Gastroesophageal sphincter (tissue), 4 donors: ENCODE data around the gene IRX2. TPM values are rescaled to one million over a fixed set of nuclear protein-coding genes. Genes with fewer than 3 reads are reported as not detected.

Source experiments
- ATAC-seq: fragments of 150-250 bp; one replicate; pipeline ENCODE4 v1.9.1; 2016; ENCODE audit warnings: mild to moderate bottlenecking, moderate library complexity
- H3K27ac ChIP-seq, 4 donors: fragments of 200-600 bp; sonication (generic) in 3 of 4; 1 replicate in 3 of 4; 2 replicates in 1 of 4; pipeline ENCODE4 v1.5.1; 2016 to 2019
- H3K27me3 ChIP-seq: fragments of 200-600 bp; sonication (generic); one replicate; pipeline ENCODE4 v1.5.1; 2019
- H3K36me3 ChIP-seq, 2 donors: fragments of 200-600 bp; sonication (generic); one replicate each; pipeline ENCODE4 v1.5.1; 2019; ENCODE audit warnings: control low read depth in 1 of 2
- H3K4me1 ChIP-seq, 3 donors: fragments of 200-600 bp; sonication (generic); 1 replicate in 2 of 3; 2 replicates in 1 of 3; pipeline ENCODE4 v1.5.1; 2016 to 2019; ENCODE audit warnings: control low read depth in 2 of 3
- H3K4me3 ChIP-seq, 2 donors: fragments of 200-600 bp; sonication (generic); one replicate each; pipeline ENCODE4 v1.5.1; 2019; ENCODE audit warnings: mild to moderate bottlenecking in 1 of 2, moderate library complexity in 1 of 2
- H3K9me3 ChIP-seq, 3 donors: fragments of 200-600 bp; sonication (generic); one replicate each; pipeline ENCODE4 v1.5.1; 2017 to 2019; ENCODE audit warnings: control low read depth in 2 of 3
- EP300 ChIP-seq: sonication (generic); formaldehyde crosslinking; IDR thresholded peaks from one replicate; pipeline ENCODE4 v1.6.1; 2017; ENCODE audit warnings: antibody characterized with exemption, mild to moderate bottlenecking
- POLR2A ChIP-seq, 2 donors: fragments of 450-650 bp; IDR thresholded peaks; one replicate each; pipeline ENCODE4 v1.6.1; 2017; ENCODE audit warnings: antibody characterized with exemption in 2 of 2, mild to moderate bottlenecking in 2 of 2, moderate library complexity in 1 of 2
- POLR2AphosphoS5 ChIP-seq: sonication (generic); formaldehyde crosslinking; IDR thresholded peaks from one replicate; pipeline ENCODE4 v1.6.1; 2017; ENCODE audit warnings: antibody characterized with exemption
- WGBS, 2 donors: methylation state at CpG; one replicate each; pipeline ENCODE4 v1.1.5; 2018; ENCODE audit warnings: low coverage in 1 of 2; 5-methylcytosine and 5-hydroxymethylcytosine counted together
- total RNA-seq, 4 donors: library from RNA; depleted of rRNA; stranded (reverse); fragments of >200 nt; gene quantifications; one replicate each; pipeline ENCODE4 v1.1.0, GENCODE V29; 2016
- TF ChIP-seq, protein P1 (sequence below), 4 experiments: fragments of 200-600 bp in 2 of 4; fragments of 450-650 bp in 2 of 4; sonication (generic) in 1 of 4; IDR thresholded peaks; one replicate each; pipeline ENCODE4 v1.5.1; 2017 to 2019; ENCODE audit warnings: antibody characterized with exemption in 4 of 4, mild to moderate bottlenecking in 2 of 4, moderate library complexity in 2 of 4

IRX2 gene
- total RNA-seq, 4 donors from 2014 or later: 0.81 to 2.6 (median 1.2) TPM; not detected in 1

DNA sequence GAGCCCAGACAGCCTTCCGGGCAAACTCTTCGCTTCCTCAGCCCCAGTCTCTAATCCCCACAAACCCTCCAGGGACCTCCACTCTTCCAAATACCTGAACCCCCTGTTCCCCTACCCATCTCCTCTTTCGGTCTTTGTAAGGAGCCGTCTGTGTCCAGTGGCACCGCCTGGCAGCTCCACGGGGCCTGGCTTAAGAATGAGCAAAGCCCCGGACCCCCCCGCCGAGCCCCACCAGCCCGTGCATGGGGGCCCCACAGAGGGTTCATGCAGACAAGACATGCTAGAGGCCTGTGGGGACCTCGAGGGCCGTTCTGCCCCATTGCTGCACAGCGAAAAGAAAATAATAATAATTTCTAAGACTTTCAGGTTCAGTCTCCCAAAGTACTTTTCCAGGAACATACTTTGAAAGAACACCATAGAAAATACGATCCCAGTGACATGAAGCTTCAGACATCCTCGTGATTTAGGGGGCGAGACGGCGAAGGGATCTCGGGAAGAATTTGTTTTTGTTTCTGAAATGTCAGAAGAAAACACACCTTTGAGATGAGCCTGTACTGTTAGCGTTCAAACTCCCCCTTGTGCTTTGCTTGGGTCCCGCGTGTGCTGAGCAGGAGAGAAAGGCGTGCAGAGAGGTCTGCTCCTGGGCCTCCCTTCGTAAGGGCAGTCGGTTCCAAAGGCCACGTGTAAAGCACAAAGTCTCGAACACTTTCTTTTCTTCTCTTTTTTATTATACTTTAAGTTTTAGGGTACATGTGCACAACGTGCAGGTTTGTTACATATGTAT is 49.2 kb downstream of the IRX2 start:
- no peak for ATAC-seq
- 82 to 84% methylated on average over 7 to 24 of the region's 28 CpGs for WGBS, 2 donors
- Histone ChIP-seq H3K4me3 (no peak overlapping the region), H3K9me3 (no peaks in the 10 kb centered on the region), H3K36me3 (no peaks in the 10 kb centered on the region), H3K27ac (no peak overlapping the region), H3K27me3 (peaks cover 75% of the 10 kb centered on the region), H3K4me1 (no peaks in the 10 kb centered on the region)
- TF ChIP-seq POLR2AphosphoS5: no peak
- no peak for TF ChIP-seq POLR2A (IDR thresholded peaks at IDR 0.05)
- no peak for TF ChIP-seq EP300
- TF ChIP-seq, protein P1, sequence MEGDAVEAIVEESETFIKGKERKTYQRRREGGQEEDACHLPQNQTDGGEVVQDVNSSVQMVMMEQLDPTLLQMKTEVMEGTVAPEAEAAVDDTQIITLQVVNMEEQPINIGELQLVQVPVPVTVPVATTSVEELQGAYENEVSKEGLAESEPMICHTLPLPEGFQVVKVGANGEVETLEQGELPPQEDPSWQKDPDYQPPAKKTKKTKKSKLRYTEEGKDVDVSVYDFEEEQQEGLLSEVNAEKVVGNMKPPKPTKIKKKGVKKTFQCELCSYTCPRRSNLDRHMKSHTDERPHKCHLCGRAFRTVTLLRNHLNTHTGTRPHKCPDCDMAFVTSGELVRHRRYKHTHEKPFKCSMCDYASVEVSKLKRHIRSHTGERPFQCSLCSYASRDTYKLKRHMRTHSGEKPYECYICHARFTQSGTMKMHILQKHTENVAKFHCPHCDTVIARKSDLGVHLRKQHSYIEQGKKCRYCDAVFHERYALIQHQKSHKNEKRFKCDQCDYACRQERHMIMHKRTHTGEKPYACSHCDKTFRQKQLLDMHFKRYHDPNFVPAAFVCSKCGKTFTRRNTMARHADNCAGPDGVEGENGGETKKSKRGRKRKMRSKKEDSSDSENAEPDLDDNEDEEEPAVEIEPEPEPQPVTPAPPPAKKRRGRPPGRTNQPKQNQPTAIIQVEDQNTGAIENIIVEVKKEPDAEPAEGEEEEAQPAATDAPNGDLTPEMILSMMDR (IDR thresholded peaks at IDR 0.05): no peak

DNA sequence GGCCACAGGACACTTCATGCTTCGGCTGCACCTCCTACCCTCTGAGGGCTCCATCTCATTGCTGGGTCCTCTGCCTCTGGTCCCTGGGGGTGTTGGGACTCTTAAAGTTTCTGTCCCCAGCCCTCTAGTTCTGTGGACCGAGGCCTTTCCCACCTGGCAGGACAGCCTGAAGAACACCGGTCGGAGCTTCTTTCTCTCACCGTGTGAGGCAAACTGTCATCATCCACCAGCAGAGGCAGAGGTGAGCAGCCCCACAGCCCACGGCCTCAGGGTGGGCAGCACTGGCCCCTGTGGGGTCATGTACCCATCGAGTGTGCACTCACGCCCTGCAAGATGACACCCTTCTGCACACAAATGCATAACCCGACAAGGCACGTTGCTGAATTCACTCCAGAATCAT is 49.9 kb downstream of the IRX2 start:
- H3K36me3 ChIP-seq: no peaks in the 10 kb centered on the region
- no peak overlapping the region for H3K4me3 ChIP-seq
- no peaks in the 10 kb centered on the region for H3K4me1 ChIP-seq
- TF ChIP-seq, protein P1 (IDR thresholded peaks at IDR 0.05): no peak
- no peak for TF ChIP-seq EP300
- no peak for TF ChIP-seq POLR2AphosphoS5
- no peak for TF ChIP-seq POLR2A (IDR thresholded peaks at IDR 0.05)
- WGBS, 2 donors: 50 to 60% methylated on average over 1 of the region's 10 CpGs
- no peak for ATAC-seq
- H3K27me3 ChIP-seq: peaks cover 70% of the 10 kb centered on the region
- H3K27ac ChIP-seq: no peak overlapping the region
- no peaks in the 10 kb centered on the region for H3K9me3 ChIP-seq

DNA sequence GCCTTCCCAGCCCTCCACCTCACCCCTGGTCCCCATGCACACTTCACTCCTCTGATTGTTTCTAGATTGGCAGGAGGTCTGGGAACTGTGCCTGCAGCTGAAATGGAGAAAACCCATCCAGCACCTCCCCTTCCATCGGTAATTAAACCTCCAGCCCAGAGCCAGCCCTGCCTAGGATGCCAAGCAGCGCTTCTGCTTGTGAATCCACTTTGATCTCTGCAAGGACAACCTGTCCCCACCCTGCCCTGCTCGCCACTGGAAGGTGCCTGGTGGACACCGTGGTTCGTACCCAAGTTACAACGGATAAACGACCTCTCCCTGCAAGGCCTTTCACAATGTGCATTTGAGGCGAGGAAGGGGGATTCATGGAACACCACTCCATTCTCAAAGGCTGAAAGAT is 50.6 kb downstream of the IRX2 start:
- Histone ChIP-seq H3K4me3 (no peak overlapping the region), H3K9me3 (no peaks in the 10 kb centered on the region), H3K36me3 (no peaks in the 10 kb centered on the region), H3K27me3 (peaks cover 63% of the 10 kb centered on the region), H3K4me1 (no peaks in the 10 kb centered on the region), H3K27ac (no peak overlapping the region)
- ATAC-seq: no peak
- TF ChIP-seq POLR2AphosphoS5 (no peak), POLR2A (IDR thresholded peaks at IDR 0.05) (no peak)
- 63 to 75% methylated on average over 4 to 8 of the region's 8 CpGs for WGBS, 2 donors

DNA sequence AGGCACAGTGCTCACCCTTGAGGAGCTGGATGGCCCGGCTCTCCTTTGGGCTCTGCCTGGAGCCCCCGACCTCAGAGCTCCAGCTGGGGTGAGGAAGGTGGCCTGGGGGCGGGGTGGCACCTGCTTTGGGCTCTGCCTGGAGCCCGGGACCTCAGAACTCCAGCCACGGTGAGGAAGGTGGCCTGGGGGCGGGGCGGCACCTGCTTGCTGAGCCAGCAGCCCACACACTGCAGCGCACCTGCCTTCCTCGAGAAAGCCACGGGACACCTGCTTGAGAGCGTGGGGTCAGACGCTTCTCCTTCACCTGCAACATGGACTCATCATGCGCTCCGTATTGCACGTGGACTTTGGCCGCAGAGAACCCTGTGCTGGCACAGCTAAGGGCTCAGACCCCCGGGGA is 51.8 kb downstream of the IRX2 start:
- TF ChIP-seq, protein P1 (IDR thresholded peaks at IDR 0.05): no peak
- TF ChIP-seq EP300 (no peak), POLR2A (IDR thresholded peaks at IDR 0.05) (no peak), POLR2AphosphoS5 (no peak)
- H3K36me3 ChIP-seq: no peaks in the 10 kb centered on the region
- H3K9me3 ChIP-seq: no peaks in the 10 kb centered on the region
- peaks cover 51% of the 10 kb centered on the region for H3K27me3 ChIP-seq
- H3K27ac ChIP-seq: no peak overlapping the region
- 100% methylated on average over 1 of the region's 17 CpGs; no CpG with 5 or more reads in 1 of the 2 donors for WGBS, 2 donors
- no peaks in the 10 kb centered on the region for H3K4me1 ChIP-seq
- no peak overlapping the region for H3K4me3 ChIP-seq
- no peak for ATAC-seq

DNA sequence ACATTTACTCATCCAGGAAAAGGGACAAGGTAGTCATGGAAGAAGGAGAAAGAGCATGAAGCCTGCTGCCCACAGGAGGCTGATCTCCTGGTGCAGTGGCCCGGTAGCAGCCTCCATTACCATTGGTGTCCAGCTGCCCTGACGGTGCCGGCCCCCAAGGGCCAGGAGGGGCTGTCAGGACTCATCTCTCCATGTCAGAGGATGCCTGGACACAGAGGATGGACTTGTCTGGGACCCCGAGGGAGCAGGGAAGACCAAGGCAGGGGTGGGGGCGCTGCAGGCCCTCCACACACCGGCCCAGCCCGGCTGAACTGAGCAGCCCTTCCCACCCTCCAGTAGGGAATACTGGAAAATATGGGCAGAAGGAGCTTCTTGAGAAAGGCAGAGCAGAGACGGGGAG is 52.2 kb downstream of the IRX2 start:
- H3K36me3 ChIP-seq: no peaks in the 10 kb centered on the region
- 79% methylated on average over 4 of the region's 8 CpGs; no CpG with 5 or more reads in 1 of the 2 donors for whole genome bisulfite sequencing, 2 donors
- no peak overlapping the region for H3K4me3 ChIP-seq
- no peak overlapping the region for H3K27ac ChIP-seq
- TF ChIP-seq, protein P1 (IDR thresholded peaks at IDR 0.05): no peak
- no peak for TF ChIP-seq POLR2AphosphoS5
- no peak for TF ChIP-seq POLR2A (IDR thresholded peaks at IDR 0.05)
- TF ChIP-seq EP300: no peak
- no peaks in the 10 kb centered on the region for H3K9me3 ChIP-seq
- no peak for ATAC-seq
- peaks cover 48% of the 10 kb centered on the region for H3K27me3 ChIP-seq
- no peaks in the 10 kb centered on the region for H3K4me1 ChIP-seq
